Spleen (tissue), 11 donors: ENCODE results near the gene C2orf92. TPM values are rescaled to one million over a fixed set of nuclear protein-coding genes. Genes with fewer than 3 reads are reported as not detected.

Experiments
- DNase-seq: peaks from one replicate; pipeline ENCODE4 v3.0.0-alpha.2; 2020
- H3K27ac ChIP-seq, 8 donors: fragments of 200-600 bp; sonication (generic) in 7 of 8; 1 replicate in 4 of 8; 2 replicates in 4 of 8; pipeline versions ENCODE4 v1.5.0 to v1.8.0; 2016 to 2021; ENCODE audit warnings: inconsistent platforms in 4 of 8, mild to moderate bottlenecking in 4 of 8, moderate library complexity in 1 of 8
- H3K27me3 ChIP-seq, 7 donors: fragments of 200-600 bp; sonication (generic) in 6 of 7; replicated peaks in 1 of 7; 1 replicate in 4 of 7; 2 replicates in 3 of 7; pipeline versions ENCODE4 v1.5.0 to v1.8.0; 2016 to 2021; ENCODE audit warnings: inconsistent platforms in 3 of 7, mild to moderate bottlenecking in 1 of 7
- H3K36me3 ChIP-seq, 6 donors: fragments of 200-600 bp; sonication (generic) in 5 of 6; 1 replicate in 4 of 6; 2 replicates in 2 of 6; pipeline versions ENCODE4 v1.5.0 to v1.8.0; 2016 to 2021; ENCODE audit warnings: inconsistent platforms in 2 of 6
- H3K4me1 ChIP-seq, 6 donors: fragments of 200-600 bp; sonication (generic) in 5 of 6; 1 replicate in 3 of 6; 2 replicates in 3 of 6; pipeline versions ENCODE4 v1.5.0 to v1.8.0; 2016 to 2021; ENCODE audit warnings: inconsistent platforms in 3 of 6
- H3K4me3 ChIP-seq, 8 donors: fragments of 200-600 bp; sonication (generic) in 7 of 8; 1 replicate in 4 of 8; 2 replicates in 4 of 8; pipeline versions ENCODE4 v1.5.0 to v1.8.0; 2016 to 2021; ENCODE audit warnings: inconsistent platforms in 4 of 8, mild to moderate bottlenecking in 4 of 8, moderate library complexity in 2 of 8
- H3K9me3 ChIP-seq, 8 donors: fragments of 200-600 bp; sonication (generic) in 7 of 8; 1 replicate in 4 of 8; 2 replicates in 4 of 8; pipeline versions ENCODE4 v1.5.0 to v1.8.0; 2016 to 2021; ENCODE audit warnings: inconsistent platforms in 4 of 8
- POLR2A ChIP-seq, 3 donors: fragments of 450-650 bp; IDR thresholded peaks; one replicate each; pipeline ENCODE4 v1.5.1; 2017; ENCODE audit warnings: antibody characterized with exemption in 3 of 3, mild to moderate bottlenecking in 1 of 3
- POLR2AphosphoS5 ChIP-seq, 3 donors: sonication (generic); formaldehyde crosslinking; IDR thresholded peaks; one replicate each; pipeline ENCODE4 v1.5.1; 2017; ENCODE audit warnings: antibody characterized with exemption in 3 of 3
- WGBS, 5 donors: extraction: QIAGEN DNeasy Blood & Tissue Kit in 3 of 5; methylation state at CpG; one replicate each; pipeline versions ENCODE4 v1.1.5 to v1.1.7; 2013 to 2018; 5-methylcytosine and 5-hydroxymethylcytosine counted together
- intact Hi-C: fragments of 100-400 bp; cut with DNase I; formaldehyde crosslinking; loops from one replicate; pipeline ENCODE4 v1.15.0; 2023; ENCODE audit warnings: low total_unique reads
- polyA plus RNA-seq, 3 donors: library from polyadenylated mRNA; stranded (reverse); fragments of 200-250 nt; gene quantifications; one replicate each; pipeline ENCODE4 v1.2.1, GENCODE V29; 2013
- total RNA-seq, 7 donors: library from RNA; depleted of rRNA in 3 of 7; stranded (reverse); fragments of >200 nt in 3 of 7; fragmentation: NEBNext Ultra II Directional in 4 of 7; extraction: Animal tissue kit (Norgen Biotek cat#: 25700) in 4 of 7; gene quantifications; one replicate each; pipeline versions ENCODE4 v1.1.0 to v1.2.1, GENCODE V29; 2016 to 2021
- TF ChIP-seq, protein P1 (sequence below), 11 experiments: fragments of 200-600 bp in 7 of 11; fragments of 450-650 bp in 4 of 11; sonication (generic) in 4 of 11; IDR thresholded peaks in 8 of 11; conservative IDR thresholded peaks in 3 of 11; 1 replicate in 7 of 11; 2 replicates in 4 of 11; pipeline versions ENCODE4 v1.4.0 to v1.8.0; 2016 to 2021; ENCODE audit warnings: antibody characterized with exemption in 11 of 11, inconsistent platforms in 4 of 11, mild to moderate bottlenecking in 1 of 11
- donor health status: healthy with polysubstance abuse.
- donor health status: DM: no; HTN: no; CAD: no; lungs with moderate emphysema.
- donor health status: DM: no; HTN: no; CAD: no.
- donor health status: Bipolar disorder and iron deficiency.
- donor health status: healthy.
- donor health status: DM: no; HTN: no; CAD: no.
- donor health status: DM: yes; HTN: yes; CAD: no.

C2orf92 gene
- total and polyA plus RNA-seq, 10 donors = 5.7 to 33.6 (median 21.4) TPM

DNA sequence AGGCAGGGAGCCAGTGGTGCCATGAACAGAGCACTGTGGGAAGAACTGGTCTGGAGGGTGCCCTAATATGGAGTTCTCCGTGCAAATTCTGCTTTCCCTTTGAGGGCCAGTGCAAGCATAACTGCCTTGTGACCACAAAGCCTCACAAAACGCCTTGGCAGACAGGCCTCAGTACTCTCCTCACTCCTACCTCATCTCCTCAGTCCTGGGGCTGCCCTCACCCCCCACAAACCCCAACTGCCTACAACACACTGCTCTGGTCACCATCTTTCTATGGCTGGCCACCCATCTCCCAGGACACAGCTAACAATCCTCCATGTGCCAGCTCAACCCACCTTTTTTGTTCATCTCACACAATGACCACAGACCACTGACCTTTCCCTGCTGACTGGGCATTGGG lies 14.7 kb upstream of the C2orf92 start:
- Histone ChIP-seq H3K27ac (no peak overlapping the region), H3K4me3 (no peak overlapping the region), H3K9me3 (peaks cover 0 to 9% (median 2%) of the 10 kb centered on the region in 8 donors), H3K4me1 (peaks cover 0 to 5% (median under 1%) of the 10 kb centered on the region in 6 donors), H3K27me3 (no peaks in the 10 kb centered on the region), H3K36me3 (peaks cover 4 to 77% (median 47%) of the 10 kb centered on the region in 6 donors)
- DNase-seq = no peak
- 83 to 96% (median 91%) methylated on average over 2 of the region's 2 CpGs for WGBS, 5 donors
- TF ChIP-seq POLR2AphosphoS5 (IDR thresholded peaks at IDR 0.05) (no peak), POLR2A (IDR thresholded peaks at IDR 0.05) (no peak)
- TF ChIP-seq, protein P1, sequence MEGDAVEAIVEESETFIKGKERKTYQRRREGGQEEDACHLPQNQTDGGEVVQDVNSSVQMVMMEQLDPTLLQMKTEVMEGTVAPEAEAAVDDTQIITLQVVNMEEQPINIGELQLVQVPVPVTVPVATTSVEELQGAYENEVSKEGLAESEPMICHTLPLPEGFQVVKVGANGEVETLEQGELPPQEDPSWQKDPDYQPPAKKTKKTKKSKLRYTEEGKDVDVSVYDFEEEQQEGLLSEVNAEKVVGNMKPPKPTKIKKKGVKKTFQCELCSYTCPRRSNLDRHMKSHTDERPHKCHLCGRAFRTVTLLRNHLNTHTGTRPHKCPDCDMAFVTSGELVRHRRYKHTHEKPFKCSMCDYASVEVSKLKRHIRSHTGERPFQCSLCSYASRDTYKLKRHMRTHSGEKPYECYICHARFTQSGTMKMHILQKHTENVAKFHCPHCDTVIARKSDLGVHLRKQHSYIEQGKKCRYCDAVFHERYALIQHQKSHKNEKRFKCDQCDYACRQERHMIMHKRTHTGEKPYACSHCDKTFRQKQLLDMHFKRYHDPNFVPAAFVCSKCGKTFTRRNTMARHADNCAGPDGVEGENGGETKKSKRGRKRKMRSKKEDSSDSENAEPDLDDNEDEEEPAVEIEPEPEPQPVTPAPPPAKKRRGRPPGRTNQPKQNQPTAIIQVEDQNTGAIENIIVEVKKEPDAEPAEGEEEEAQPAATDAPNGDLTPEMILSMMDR (IDR thresholded peaks at IDR 0.05 in 8 of 11, conservative IDR thresholded peaks at IDR 0.05 in 3 of 11) = no peak
- intact Hi-C loops = no loop called here

DNA sequence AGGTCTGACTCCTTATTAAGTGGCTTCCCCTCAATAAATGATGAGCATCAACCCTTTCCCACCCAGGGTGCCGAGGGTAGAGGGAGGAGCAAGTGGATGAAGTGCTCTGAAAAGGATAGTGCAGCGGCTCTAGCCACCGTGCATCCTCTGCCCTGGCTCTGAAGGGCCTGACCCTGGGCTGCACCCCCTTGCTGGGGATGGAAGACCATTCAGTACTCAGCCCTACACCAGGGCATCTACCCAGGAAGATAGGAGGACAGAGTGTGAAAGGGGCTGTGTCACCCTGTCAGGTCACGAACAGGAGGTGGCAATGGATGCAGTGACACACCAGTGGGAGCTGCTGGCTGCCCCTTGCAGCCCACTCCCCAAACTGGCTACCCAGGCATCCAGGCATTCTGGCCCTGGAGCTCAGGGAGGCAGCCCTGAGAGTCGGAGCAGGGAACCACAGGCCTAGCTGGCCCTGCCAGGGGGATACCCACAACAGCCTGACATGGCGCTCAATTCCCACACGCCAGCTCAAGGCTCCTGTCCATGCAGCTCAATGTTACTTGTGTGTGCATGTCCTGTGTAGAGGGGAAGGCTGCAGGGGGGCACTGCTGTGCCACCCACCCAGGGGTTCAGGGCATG lies 13.3 kb upstream of the C2orf92 start:
- Histone ChIP-seq H3K27me3 (no peaks in the 10 kb centered on the region), H3K9me3 (peaks cover 0 to 9% (median 2%) of the 10 kb centered on the region in 8 donors), H3K4me3 (no peak overlapping the region), H3K36me3 (peaks cover 4 to 78% (median 42%) of the 10 kb centered on the region in 6 donors), H3K4me1 (peaks cover 9 to 19% (median 13%) of the 10 kb centered on the region in 6 donors), H3K27ac (no peak overlapping the region)
- DNase-seq = no peak
- TF ChIP-seq POLR2AphosphoS5 (IDR thresholded peaks at IDR 0.05) = peak in 2 of 3 donors; percentile 28 to 38
- TF ChIP-seq, protein P1 (IDR thresholded peaks at IDR 0.05 in 8 of 11, conservative IDR thresholded peaks at IDR 0.05 in 3 of 11) = no peak
- 92 to 99% (median 98%) methylated on average over 7 of the region's 7 CpGs for WGBS, 5 donors
- intact Hi-C loops = no loop called here

DNA sequence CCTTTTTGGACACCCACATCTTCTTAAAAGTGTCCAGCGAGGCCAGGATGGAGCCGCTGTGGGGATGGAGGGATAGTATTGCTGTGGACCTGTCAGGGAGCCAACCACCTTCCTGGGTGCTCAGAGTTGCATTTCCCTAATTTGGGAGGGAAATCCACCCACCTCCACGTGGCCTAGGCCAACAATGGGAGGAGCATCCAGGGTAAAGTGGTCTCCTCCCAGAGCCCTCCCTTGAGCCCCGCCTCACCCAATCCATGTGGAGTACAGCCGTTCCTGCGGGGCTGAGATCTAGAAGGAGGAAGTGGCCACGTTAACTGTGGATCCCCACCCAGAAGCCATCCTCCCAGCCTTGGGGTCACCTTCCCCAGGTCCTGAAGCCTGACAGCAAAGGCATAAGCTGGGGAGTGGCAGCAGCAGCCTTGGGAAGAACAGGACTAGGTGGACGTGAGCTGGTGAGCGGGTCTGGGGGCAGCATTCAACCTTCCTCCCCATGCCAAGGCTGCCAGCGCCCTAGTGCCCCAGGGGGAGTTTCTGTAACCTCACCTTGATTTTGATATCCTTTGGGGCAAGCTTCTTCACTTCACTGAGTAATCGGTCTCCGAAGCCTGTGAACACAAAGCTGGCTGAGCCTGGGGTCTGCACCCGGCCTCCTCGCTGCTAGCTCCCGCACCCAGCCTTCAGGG lies 12.5 kb upstream of the C2orf92 start:
- intact Hi-C loops = no loop called here
- DNase-seq = no peak
- Histone ChIP-seq H3K27ac (no peak overlapping the region), H3K4me3 (no peak overlapping the region), H3K4me1 (peaks cover 17 to 27% (median 21%) of the 10 kb centered on the region in 6 donors), H3K36me3 (peaks cover 4 to 82% (median 42%) of the 10 kb centered on the region in 6 donors), H3K27me3 (no peaks in the 10 kb centered on the region), H3K9me3 (peaks cover 0 to 9% (median 2%) of the 10 kb centered on the region in 8 donors)
- TF ChIP-seq POLR2AphosphoS5 (IDR thresholded peaks at IDR 0.05) (no peak), POLR2A (IDR thresholded peaks at IDR 0.05) (no peak)
- TF ChIP-seq, protein P1 (IDR thresholded peaks at IDR 0.05 in 8 of 11, conservative IDR thresholded peaks at IDR 0.05 in 3 of 11) = no peak
- 79 to 90% (median 85%) methylated on average over 15 of the region's 15 CpGs for WGBS, 5 donors
